Measurements from ENCODE around the gene LYZL2. TPM values are rescaled to one million over a fixed set of nuclear protein-coding genes. Genes with fewer than 3 reads are reported as not detected.
"Not testable (repeated sequence)": the region's sequence is repeated elsewhere in the genome, so short reads cannot be mapped to it uniquely, and the experiment has no call there.

The LYZL2 gene
- polyA plus RNA-seq, 3 donors: not detected

- not testable (repeated sequence) for H3K9ac ChIP-seq (ENCODE audit: insufficient read depth, low read length, poor library complexity, severe bottlenecking)
Measured at GRCh38 chr10:30643557-30644199, 14.1 kb upstream of the LYZL2 start.

DNA sequence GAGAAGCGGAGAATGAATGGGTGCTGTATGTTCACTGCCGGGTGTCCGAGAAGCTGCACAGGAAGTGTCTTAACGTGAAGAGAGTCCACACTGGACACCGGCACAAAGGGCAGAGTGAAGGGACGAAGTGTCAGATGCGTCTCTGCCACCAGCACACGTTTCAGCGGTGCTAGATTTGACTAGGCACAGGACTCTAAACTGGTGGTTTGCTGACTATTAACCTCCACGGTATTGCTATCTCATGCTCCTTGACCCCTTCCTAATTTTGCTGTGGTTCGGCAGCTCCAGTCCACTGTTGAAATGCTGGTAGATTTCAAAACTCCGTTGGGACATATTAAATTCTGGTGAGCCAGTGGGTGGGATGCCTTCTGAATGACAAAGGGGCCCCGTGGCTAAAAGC lies 13.3 kb upstream of the LYZL2 start:
- intact Hi-C loops (cut with micrococcal nuclease): loop anchor here in 1 of 2 donors (5.0 kb wide), 1 partner anchor 251 kb away; no protein-coding TSS in a partner anchor
- not testable (repeated sequence) for H3K9me3 Mint-ChIP-seq; H3K4me2 ChIP-seq (replicated peaks; ENCODE audit: extremely low read depth, low read length, poor library complexity, severe bottlenecking); H3K4me3 ChIP-seq (replicated peaks in 1 of 3; ENCODE audit: low read depth in 2 of 3, low read length in 3 of 3); H3K9me3 ChIP-seq (replicated peaks in 1 of 2; ENCODE audit: control insufficient read depth in 1 of 2, insufficient read depth in 1 of 2, low read length in 2 of 2); DNase-seq; H3K36me3 ChIP-seq (replicated peaks in 1 of 2; ENCODE audit: control insufficient read depth in 1 of 2, insufficient read depth in 2 of 2, low read length in 2 of 2); H3K4me1 ChIP-seq (ENCODE audit: control insufficient read depth in 1 of 2, insufficient read depth in 2 of 2, low read length in 2 of 2); H3K27ac ChIP-seq (ENCODE audit: low read depth in 1 of 2, low read length in 2 of 2); H3K27ac Mint-ChIP-seq; H4K20me1 ChIP-seq (ENCODE audit: insufficient read depth, low read length); H3K79me2 ChIP-seq (ENCODE audit: insufficient read depth, low read length); H2AFZ ChIP-seq (ENCODE audit: insufficient read depth, low read depth, low read length, poor library complexity, severe bottlenecking); H3K36me3 Mint-ChIP-seq; H3K9ac ChIP-seq (ENCODE audit: insufficient read depth, low read length, poor library complexity, severe bottlenecking)
- Mint-ChIP-seq H3K27me3 (ENCODE audit: low read depth in 3 of 3) (peaks cover 38 to 49% (median 46%) of the 10 kb centered on the region in 3 donors), H3K4me1 (peaks cover 10% of the 10 kb centered on the region), H3K4me3 (peak overlapping the region in 1 of 2 donors; percentile 31)
- no CpG with 5 or more reads among the region's 13 CpGs for WGBS (ENCODE audit: insufficient coverage)
- peaks cover 4 to 22% of the 10 kb centered on the region in 2 donors for H3K27me3 ChIP-seq (ENCODE audit: control insufficient read depth in 2 of 2, insufficient read depth in 2 of 2, low read length in 2 of 2)

More at GRCh38 chr10:30643557-30644199, 14.1 kb upstream of the LYZL2 start:
- H3K4me3 ChIP-seq (replicated peaks in 1 of 3; ENCODE audit: low read depth in 2 of 3, low read length in 3 of 3); H3K4me2 ChIP-seq (replicated peaks; ENCODE audit: extremely low read depth, low read length, poor library complexity, severe bottlenecking); H3K36me3 ChIP-seq (replicated peaks in 1 of 2; ENCODE audit: control insufficient read depth in 1 of 2, insufficient read depth in 2 of 2, low read length in 2 of 2); H3K27ac ChIP-seq (ENCODE audit: low read depth in 1 of 2, low read length in 2 of 2); H3K4me1 ChIP-seq (ENCODE audit: control insufficient read depth in 1 of 2, insufficient read depth in 2 of 2, low read length in 2 of 2); H3K36me3 Mint-ChIP-seq; H3K9me3 Mint-ChIP-seq; H3K4me1 Mint-ChIP-seq; H4K20me1 ChIP-seq (ENCODE audit: insufficient read depth, low read length); DNase-seq; H3K9me3 ChIP-seq (replicated peaks in 1 of 2; ENCODE audit: control insufficient read depth in 1 of 2, insufficient read depth in 1 of 2, low read length in 2 of 2); H2AFZ ChIP-seq (ENCODE audit: insufficient read depth, low read depth, low read length, poor library complexity, severe bottlenecking); H3K27ac Mint-ChIP-seq; H3K79me2 ChIP-seq (ENCODE audit: insufficient read depth, low read length): not testable (repeated sequence)
- Mint-ChIP-seq H3K4me3 (peak overlapping the region in 1 of 2 donors; percentile 69), H3K27me3 (ENCODE audit: low read depth in 3 of 3) (peaks cover 44 to 51% (median 50%) of the 10 kb centered on the region in 3 donors)
- intact Hi-C loops (cut with micrococcal nuclease): loop anchor here in 1 of 2 donors (5.0 kb wide), 1 partner anchor 251 kb away; no protein-coding TSS in a partner anchor
- WGBS (ENCODE audit: insufficient coverage): 97% methylated on average over 3 of the region's 12 CpGs
- H3K27me3 ChIP-seq (ENCODE audit: control insufficient read depth in 2 of 2, insufficient read depth in 2 of 2, low read length in 2 of 2): peaks cover 2 to 22% of the 10 kb centered on the region in 2 donors

All from CD14-positive monocyte (primary cell).